GM18519 (cell line): ENCODE data around the gene PDE5A.

Experiments used
- ATAC-seq: cut with Tn5 transposase; IDR thresholded peaks from one replicate; pipeline ENCODE4 v1.9.1; 2021; ENCODE audit warnings: mild to moderate bottlenecking, moderate library complexity; ENCODE audit not compliant: unreplicated experiment, low FRiP score

The PDE5A gene

DNA sequence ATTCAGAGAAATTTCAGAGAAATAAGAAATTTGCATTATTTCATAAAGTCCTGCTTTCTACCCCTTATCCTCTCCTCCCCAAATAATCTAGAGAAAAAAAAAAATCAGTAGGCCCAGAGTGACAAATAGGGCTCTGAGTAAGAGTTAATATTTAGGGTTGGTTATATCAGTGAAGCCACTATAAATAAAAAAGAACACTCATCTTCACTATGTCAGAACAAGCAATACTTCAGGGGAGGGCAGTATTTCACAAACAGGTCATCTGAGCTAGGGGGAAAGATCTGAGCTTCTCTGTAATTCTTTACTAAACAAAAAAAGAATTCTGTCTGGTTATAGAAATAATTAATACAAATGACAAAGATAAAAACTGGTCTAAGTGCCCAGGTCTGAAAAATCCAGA, 39.4 kb downstream of the PDE5A start:
- no peak for ATAC-seq

DNA sequence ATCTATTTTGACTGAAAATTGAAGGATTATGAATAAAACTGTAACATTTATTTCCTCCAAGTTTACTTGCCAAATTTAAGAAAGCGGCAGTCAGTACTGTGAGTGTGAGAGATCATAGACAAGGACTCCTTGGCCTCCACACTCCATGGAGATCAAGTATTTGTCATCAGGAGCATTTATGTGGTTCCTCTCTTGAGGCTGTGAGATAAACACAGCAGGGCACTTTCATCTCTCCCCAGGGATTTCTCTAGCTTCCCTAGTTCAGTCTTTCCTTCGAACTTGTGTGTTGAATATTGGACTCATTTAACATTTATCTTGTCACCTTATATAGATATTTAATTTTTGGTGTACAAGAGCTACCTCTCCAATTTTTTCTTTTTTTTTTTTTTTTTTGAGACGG, 40.8 kb downstream of the PDE5A start:
- no peak for ATAC-seq

GRCh38 chr4:119585771-119586170, 42.8 kb downstream of the PDE5A start:
- no peak for ATAC-seq

- no peak for ATAC-seq
Observed at GRCh38 chr4:119581190-119581873, 47.3 kb downstream of the PDE5A start.

DNA sequence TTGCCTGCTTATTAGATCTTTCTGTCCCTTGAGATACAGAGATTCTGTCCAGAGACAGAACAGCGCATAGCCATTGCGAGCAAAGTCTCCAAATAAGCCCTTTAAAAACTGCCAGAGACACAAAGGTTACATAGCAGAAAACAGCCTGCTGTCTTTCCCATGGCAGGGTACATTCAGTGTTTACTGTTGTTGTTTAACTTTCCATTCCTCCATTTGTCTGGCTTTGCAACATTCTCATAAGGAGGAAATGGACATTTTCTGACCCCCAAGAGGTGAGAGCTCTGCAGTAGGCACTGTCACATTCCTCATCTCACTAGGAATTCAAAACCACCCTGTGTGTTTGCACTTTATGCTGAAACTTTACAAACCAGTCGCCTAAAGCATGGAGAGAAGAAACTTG, 48.3 kb downstream of the PDE5A start:
- ATAC-seq: no peak

DNA sequence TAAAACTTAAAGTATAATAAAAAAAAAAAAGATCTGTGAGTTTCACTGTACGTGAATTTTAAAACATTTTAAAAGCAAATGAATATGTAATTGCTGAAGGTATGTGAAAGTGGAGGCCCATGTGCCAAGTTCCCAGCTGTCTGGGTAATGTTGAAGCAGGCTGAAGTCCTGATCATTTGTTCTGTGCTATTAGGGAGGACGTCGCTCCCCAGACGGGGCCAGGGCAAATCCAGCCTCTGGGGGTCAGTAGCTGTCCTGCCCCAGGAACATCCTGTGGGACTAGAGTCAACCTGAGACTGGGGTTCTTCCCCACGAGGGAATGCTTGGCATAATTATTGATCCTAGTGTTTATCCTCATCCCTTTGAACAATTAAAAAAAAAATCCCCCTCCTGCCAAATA, 48.8 kb downstream of the PDE5A start:
- ATAC-seq: no peak

DNA sequence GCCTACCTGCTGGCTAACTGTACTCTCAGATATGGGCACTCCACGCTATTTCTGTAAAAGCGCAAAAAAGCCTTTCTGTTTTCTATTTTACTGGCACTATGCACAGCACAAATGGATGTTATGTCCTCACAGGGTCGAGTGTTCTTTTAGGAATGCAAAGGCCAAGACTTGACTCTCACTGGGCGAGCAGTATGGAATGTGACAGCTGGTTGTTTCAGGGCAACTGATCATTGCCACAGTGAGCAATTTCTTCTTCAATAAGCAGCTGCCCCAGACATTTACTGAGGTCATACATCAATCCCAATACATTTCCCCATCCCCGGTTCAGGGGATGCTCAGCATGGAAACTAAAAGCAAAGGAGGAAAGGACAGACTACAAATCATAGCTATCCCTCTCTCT, 58.2 kb downstream of the PDE5A start:
- ATAC-seq: no peak

DNA sequence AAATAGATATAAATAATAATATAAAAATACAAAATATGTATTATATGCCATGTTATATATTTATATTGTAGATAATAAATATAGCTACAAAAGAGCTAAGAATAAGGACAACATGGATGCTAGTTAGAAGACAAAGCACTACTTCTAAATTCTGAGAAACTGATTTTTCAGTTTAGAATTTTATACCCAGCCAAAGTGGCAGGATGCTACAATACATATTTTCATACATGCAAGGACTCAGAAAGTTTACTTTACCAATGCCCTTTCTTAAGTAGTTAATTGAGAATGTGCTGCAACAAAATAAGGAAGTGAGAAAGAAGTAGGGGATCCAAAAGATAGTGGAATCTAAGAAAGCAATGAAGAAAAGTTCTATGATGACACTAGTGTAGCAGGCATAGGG, 64.5 kb downstream of the PDE5A start:
- no peak for ATAC-seq

DNA sequence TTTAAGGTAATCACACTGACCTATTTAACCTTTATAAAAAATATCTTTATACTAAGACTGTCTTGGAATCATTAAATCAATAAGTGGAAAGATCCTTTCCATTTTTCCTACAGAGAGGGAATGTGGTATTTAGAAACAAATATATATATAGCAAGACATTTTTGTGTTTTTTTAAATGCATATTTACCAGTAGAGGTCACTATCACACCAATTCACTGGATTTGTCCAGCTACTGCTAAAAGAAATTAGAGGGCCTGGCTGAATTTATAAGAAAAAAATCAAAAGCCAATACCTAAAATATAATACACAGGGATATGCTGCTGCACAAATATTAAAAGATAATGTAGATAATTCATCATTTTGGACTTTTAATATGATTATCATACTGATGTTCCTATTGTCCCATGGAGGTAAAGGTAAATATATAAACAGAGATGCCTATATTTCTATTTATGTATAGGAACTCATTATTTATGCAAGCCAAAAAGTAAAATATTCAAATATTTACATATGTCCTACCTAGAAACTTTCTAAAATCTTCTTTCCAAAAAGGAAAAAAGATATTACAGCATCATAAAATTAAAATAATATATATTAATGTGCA, 69.5 kb downstream of the PDE5A start:
- ATAC-seq: no peak

- no peak for ATAC-seq
Observed at GRCh38 chr4:119550857-119551532, 77.6 kb downstream of the PDE5A start.

DNA sequence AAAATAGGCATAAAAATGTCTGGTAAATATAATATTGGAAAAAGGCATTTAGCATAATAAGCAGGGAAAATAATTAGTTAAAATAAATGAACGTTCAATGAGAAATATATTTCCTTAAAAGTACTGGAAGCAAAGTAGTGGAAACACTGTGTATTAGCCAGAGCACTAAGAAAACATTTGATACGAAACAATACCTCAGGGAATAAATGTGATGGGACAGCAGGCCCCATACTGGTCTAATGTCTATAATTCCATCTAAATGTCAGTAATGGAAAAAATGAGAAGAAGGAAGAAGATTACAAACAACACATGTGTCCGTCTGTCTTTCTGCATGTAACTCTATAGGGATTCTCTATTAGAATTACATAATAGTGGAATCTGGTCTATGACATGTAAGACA, 79.0 kb downstream of the PDE5A start:
- ATAC-seq: no peak

DNA sequence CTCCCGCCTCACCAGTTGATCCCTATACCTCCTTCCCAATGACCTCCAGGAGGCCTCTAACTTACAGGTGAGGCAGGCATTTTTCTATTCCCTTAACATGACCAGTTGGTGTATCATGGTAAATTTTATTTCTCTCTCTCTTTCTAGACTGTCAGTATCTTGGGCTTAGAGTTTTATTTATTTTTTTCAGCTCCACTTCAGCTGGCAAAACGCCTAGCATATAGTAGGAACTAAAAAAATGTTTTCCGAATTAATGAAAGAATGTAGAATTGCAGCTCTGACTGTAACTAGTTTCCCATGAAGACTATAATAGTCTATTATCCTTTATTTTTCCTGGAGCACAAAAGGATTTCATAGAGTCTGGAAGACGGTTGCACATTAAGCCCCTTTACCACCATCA, 84.8 kb downstream of the PDE5A start:
- no peak for ATAC-seq

DNA sequence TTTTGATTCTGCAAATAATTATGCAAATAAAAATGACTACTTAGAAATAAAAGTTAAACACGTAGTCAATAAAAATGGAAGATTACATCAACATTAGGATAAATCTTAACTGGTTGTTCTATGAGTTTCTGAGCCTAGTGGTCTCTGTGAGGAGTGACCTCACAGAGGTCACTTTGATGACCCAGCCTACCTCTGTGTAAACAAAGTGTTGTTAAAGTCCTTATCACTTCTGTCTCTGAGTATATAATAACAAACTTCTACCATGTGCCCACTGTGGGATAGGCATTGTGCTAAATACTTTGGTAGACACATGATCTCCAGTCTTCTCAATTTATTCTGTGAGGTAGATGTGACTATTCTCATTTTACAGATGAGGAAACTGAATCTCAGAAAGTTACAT, 85.4 kb downstream of the PDE5A start:
- ATAC-seq: no peak

DNA sequence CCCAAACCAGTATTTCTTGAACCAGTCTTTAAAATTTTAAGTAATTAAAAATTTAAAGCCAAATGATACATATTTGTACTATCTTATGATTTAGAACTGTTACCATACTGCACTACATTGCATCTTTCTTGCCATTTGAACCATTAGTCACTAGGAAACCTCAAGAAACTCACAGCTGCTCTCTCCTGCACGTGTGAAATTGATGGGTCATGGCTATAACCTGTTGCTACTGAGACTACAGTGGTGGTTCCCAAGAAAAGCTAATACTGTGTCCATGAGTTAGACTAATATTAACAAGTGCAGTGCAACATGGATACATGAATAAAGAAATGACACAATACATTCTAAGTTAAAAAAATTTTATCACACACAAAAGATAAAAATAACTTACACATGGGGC, 88.4 kb downstream of the PDE5A start:
- no peak for ATAC-seq

DNA sequence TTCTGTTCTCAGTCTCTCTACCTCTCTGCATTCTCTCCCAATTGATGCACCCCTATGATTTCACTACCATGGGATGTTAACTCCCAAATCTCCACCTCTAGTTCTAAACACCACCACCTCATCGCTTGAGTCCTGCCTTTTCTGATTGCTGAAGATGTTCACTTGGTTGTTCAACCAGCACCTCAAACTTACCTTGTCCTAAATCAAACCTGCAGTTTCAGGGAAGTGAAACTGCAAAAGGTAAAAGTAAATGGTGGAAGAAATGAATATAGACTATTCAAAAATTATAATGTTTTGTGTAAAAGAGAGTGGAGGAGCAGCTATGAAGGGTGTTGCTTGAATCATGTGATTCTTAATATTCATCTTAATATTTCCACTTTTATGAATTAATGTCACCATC, 91.0 kb downstream of the PDE5A start:
- ATAC-seq: no peak

- ATAC-seq: no peak
Observed at GRCh38 chr4:119536572-119537528, 91.8 kb downstream of the PDE5A start.

DNA sequence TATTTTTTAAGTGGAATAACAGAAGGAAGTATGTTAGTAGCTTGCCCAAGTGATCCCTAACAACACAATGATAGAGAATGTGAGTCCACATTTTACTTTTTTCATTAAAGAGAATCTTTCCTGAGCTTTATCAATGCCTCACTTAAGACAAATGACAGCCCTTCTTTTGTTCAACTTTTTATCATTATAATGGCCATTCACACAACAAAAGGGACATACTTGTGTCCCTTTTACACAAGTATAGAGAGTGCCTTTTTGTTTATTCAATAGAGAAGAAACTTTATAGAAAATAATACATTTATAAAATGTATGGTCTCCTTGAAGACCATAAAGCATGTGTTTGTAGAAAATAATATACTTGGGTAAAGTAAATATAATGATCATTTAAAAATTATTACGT, 96.3 kb downstream of the PDE5A start:
- ATAC-seq: no peak

DNA sequence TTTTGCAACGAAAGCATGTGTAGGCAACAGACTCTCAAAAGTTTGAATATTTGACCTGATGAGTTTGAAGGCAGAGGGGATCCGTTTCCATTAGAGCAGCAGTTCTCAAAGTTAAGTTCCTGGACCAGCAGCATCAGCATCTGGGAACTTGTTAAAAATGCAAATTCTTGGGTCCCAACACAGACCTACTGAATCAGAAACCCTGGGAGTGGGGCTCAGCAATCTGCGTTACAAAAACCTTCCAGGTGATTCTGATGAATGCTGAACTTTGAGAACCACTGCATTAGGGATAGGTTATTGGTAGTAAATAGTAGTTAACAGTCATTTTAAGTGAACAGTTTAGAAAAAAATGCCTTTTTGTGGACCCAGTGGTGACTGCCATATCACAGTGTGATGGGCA, 98.8 kb downstream of the PDE5A start:
- no peak for ATAC-seq

DNA sequence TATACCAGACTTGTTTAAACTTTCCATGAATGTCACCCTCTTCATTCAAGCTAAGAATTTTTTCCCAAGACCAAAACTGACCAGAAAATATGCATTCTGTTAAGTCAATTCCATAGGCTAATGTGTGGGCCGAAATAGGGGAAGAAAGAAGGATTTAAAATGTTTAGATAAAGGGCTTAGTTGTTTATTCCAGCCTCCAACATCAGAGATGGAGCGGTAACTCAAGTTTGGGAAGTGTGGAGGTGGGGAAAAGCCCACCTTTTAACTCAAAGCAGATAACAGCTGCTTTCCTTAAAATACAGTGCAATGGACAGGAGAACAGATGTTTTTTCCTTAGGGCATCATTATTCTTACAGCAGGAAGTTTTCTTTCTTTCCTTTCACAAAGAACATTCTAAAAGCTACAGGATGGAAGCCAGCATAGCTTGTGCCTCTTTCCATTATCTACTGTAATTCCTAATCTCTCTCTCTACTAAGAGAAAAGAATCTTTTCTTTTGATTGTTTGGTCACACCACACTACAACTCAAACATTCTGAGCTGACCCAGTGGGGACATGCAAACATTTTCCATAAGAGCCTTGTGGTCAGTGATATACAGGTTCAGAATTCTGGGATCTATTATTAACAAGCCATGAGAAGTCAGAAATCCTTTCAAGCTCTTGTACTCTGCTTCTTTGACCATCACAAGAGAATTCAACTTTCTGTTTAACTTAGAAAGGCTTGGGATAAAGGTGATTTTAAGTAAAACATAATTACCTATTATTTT, 101.6 kb downstream of the PDE5A start:
- no peak for ATAC-seq
